PFSK-1 (cell line): ENCODE data around the gene KCNQ2.

ENCODE experiments used
- FOXP2 ChIP-seq: optimal IDR thresholded peaks from 2 replicates; pipeline ENCODE3; 2011; ENCODE audit warnings: borderline replicate concordance, control low read depth, inconsistent platforms; ENCODE audit not compliant: insufficient read depth; ENCODE audit errors: extremely low read length, extremely low read depth
- POLR2AphosphoS5 ChIP-seq: IDR thresholded peaks from 2 replicates; pipeline ENCODE4 v1.6.1; 2012; ENCODE audit warnings: low read depth, mild to moderate bottlenecking, control low read depth, low read length, moderate library complexity
- SIN3A ChIP-seq: IDR thresholded peaks from 2 replicates; pipeline ENCODE4 v1.6.1; 2012; ENCODE audit warnings: mild to moderate bottlenecking, low read length, moderate library complexity, borderline replicate concordance; ENCODE audit not compliant: insufficient read depth
- TAF1 ChIP-seq: IDR thresholded peaks from 2 replicates; pipeline ENCODE4 v1.6.1; 2012; ENCODE audit warnings: low read length, control low read depth, borderline replicate concordance; ENCODE audit not compliant: insufficient read depth
- TF ChIP-seq, protein P1 (sequence below), 2 experiments: IDR thresholded peaks; 2 replicates each; pipeline versions ENCODE4 v1.6.1 to v1.8.0; 2011 to 2012; ENCODE audit warnings: low read depth in 2 of 2, low read length in 2 of 2, control low read depth in 1 of 2, inconsistent platforms in 1 of 2, mild to moderate bottlenecking in 1 of 2, moderate library complexity in 1 of 2; ENCODE audit not compliant: insufficient read depth in 1 of 2

KCNQ2 gene

DNA sequence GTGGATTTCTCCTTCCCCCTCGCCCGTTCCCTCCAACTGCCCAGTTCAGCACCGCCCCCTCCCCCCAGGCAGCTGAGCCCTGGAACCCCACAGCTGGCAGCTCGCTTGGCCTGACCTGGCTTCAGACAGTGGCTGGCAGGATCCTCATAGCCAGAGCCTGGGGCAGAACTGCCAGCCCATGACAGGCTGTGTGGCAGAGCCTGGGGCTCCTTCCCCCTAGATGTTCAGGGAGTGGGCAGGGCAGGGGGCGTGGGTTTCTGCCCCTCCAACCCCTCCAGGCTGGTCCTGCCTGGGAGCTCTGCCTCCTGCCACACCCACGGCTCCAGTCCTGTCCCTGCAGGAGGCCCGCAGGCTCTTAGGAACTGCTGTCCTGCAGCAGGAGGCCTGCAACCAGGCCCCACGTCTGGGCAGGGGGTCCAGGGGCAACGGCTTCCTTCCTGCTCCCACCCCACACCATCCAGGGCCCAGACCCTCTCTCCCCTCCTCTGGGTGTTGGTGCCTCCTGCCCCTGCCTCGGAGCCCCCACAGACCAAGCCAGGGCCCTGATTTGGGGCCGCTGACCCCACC lies 9.6 kb upstream of the KCNQ2 start:
- no peak for TF ChIP-seq TAF1
- TF ChIP-seq SIN3A, result no peak
- no peak for TF ChIP-seq FOXP2
- TF ChIP-seq, protein P1, sequence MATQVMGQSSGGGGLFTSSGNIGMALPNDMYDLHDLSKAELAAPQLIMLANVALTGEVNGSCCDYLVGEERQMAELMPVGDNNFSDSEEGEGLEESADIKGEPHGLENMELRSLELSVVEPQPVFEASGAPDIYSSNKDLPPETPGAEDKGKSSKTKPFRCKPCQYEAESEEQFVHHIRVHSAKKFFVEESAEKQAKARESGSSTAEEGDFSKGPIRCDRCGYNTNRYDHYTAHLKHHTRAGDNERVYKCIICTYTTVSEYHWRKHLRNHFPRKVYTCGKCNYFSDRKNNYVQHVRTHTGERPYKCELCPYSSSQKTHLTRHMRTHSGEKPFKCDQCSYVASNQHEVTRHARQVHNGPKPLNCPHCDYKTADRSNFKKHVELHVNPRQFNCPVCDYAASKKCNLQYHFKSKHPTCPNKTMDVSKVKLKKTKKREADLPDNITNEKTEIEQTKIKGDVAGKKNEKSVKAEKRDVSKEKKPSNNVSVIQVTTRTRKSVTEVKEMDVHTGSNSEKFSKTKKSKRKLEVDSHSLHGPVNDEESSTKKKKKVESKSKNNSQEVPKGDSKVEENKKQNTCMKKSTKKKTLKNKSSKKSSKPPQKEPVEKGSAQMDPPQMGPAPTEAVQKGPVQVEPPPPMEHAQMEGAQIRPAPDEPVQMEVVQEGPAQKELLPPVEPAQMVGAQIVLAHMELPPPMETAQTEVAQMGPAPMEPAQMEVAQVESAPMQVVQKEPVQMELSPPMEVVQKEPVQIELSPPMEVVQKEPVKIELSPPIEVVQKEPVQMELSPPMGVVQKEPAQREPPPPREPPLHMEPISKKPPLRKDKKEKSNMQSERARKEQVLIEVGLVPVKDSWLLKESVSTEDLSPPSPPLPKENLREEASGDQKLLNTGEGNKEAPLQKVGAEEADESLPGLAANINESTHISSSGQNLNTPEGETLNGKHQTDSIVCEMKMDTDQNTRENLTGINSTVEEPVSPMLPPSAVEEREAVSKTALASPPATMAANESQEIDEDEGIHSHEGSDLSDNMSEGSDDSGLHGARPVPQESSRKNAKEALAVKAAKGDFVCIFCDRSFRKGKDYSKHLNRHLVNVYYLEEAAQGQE (IDR thresholded peaks at IDR 0.05; ENCODE audit: insufficient read depth in 1 of 2, low read depth in 2 of 2, low read length in 2 of 2), result no peak
- no peak for TF ChIP-seq POLR2AphosphoS5

DNA sequence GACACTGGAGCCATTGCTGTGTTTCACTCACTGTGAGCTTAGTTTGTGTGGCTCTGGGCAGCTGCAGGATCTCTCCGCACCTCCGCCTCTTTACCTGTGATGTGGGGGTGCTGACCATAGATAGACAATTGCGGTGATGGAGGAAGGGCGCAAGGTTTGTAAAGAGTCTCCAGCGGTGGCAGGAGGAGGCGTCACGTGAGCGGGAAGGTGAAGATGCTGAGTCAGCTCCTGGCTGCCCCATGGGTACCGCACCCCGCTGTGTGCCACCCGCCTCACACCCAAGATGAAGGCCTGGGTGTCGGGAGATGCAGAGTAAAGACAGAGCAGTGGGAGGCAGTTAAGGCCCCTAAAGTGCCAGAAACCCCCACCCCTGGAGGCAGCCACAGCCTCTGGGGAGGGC lies 9.0 kb upstream of the KCNQ2 start:
- no peak for TF ChIP-seq FOXP2
- TF ChIP-seq, protein P1 (IDR thresholded peaks at IDR 0.05; ENCODE audit: insufficient read depth in 1 of 2, low read depth in 2 of 2, low read length in 2 of 2), result no peak
- TF ChIP-seq SIN3A, result no peak
- TF ChIP-seq POLR2AphosphoS5, result no peak
- no peak for TF ChIP-seq TAF1

DNA sequence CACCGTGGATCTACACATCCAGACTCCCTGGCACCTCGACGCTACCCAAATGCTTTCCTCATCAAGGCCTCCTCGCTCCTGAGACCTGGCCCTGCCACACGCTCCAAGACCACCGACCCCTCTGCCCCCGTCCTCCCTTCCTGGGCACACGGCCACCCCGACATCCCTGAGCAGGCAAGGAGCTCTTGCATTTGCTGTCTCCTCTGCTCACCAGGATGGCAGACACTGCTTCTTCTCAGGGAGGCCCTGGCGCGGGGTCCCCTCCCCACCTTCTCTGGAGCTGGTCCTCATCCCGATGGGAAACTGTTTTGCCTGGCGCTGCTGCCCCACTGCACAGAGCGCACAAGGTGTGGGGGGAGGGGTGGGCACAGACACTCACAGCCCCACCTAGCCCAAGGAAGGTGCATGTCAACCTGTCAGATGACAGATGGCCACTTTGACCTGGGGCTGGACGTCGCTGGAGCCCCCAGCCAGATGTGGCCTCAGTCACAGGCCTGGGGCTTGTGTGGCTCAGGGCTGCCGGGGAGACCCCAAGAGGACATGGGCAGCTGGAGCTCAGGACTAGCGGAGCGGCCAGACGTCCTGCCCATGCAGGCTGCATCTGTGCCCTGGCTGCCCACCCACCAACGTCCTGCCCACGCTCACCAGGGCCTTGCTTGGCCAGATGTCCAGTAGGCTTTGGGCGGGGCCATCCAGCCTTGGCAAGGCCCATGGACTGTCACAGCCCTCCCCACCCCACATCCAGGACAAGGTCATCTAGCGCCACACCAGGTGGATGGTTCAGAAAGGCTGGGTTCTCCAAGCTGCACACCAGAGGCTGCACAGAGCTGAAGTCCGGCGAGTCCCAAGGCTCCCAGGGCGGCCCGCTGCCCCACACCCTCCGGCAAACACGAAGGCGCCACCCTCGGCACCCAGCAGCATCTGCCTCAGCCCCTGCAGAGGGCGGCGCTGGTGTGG lies 6.2 kb upstream of the KCNQ2 start:
- TF ChIP-seq FOXP2, result no peak
- no peak for TF ChIP-seq SIN3A

DNA sequence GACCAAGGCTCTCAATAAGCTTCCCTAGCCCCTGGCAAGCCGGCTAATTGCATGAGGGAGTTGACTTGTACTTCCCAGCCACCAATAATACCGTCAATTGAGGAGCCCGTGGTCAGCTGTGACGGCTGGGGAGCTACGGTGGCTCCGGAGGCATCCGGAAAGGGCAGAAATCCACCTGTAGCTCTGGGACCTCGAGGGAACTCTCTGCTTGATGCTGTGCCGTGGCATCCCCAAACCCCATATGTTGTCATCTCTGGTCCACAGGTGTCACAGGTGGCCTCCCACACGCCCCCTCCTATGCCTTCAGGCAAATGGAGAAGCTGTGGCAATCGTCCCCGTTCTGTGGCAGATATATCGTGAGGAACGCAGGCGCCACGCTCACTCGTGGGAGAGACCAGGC lies 5.5 kb upstream of the KCNQ2 start:
- no peak for TF ChIP-seq POLR2AphosphoS5

DNA sequence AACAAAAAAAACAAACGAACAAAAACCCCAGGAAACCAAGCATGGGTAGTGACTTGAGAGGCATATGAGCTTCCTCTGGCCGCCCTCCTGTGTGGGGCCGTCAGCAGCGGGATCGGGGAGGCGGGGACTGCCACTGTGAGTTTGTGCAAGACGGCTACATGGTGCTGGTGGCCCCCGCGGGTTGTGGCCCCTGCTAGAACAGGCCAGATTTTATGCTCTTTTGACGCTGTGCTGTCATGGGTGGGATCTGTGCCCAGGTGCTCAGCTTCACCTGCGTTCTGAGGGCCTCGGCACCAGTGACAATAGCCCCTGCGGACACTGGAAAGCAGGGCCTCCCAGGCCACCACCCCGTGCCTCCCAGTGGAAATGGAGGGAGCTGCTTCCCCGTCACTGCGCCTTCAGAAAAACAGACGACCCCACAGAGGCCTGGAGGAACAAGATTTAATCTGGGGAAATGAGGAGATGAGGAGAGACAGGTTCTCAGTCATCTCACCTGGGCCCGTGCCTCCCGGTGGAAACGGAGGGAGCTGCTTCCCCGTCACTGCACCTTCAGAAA lies 4.7 kb upstream of the KCNQ2 start:
- no peak for TF ChIP-seq POLR2AphosphoS5
- no peak for TF ChIP-seq SIN3A
- no peak for TF ChIP-seq FOXP2
- TF ChIP-seq, protein P1 (IDR thresholded peaks at IDR 0.05; ENCODE audit: insufficient read depth in 1 of 2, low read depth in 2 of 2, low read length in 2 of 2), result no peak
- TF ChIP-seq TAF1, result no peak

DNA sequence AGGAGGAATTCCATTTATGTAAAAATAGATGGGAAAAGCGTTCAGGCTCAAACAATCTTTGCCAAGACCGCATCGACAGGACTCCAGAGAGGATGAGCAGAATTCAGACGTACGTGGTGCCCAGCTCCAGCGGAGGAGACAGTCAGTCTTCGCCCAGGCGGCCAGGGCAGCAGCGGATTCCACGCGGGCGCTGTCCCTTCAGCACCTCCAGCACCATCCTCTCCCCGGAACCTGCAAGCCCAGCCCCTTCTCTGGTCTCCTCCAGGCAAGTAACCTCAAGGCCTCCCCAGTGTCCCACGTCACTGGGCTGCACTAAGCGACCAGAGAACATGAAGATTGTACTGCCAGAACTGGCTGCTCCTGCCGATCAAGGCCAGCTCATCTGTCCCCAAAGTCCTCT lies 2.8 kb upstream of the KCNQ2 start:
- TF ChIP-seq, protein P1 (IDR thresholded peaks at IDR 0.05; ENCODE audit: insufficient read depth in 1 of 2, low read depth in 2 of 2, low read length in 2 of 2), result peak; percentile 83 to 91
- no peak for TF ChIP-seq SIN3A
- no peak for TF ChIP-seq POLR2AphosphoS5
- TF ChIP-seq TAF1, result no peak
- TF ChIP-seq FOXP2, result no peak
